Peyer's patch (tissue), 4 donors: Measurements from ENCODE around the gene HNRNPLL. TPM values are rescaled to one million over a fixed set of nuclear protein-coding genes. Genes with fewer than 3 reads are reported as not detected.
A peak's percentile ranks its signal among the peaks of the same experiment; 100 is the strongest.
"Not testable (repeated sequence)": the region's sequence is repeated elsewhere in the genome, so short reads cannot be mapped to it uniquely, and the experiment has no call there.

Source experiments
- DNase-seq, 3 donors: peaks; one replicate each; pipeline ENCODE4 v3.0.0-alpha.2; 2017 to 2019
- H3K27ac ChIP-seq, 4 donors: fragments of 200-600 bp; sonication (generic); one replicate each; pipeline ENCODE4 v1.5.1; 2016 to 2019
- H3K27me3 ChIP-seq, 2 donors: fragments of 200-600 bp; sonication (generic); one replicate each; pipeline ENCODE4 v1.5.1; 2019
- H3K36me3 ChIP-seq, 3 donors: fragments of 200-600 bp; sonication (generic); one replicate each; pipeline ENCODE4 v1.5.1; 2016 to 2019
- H3K4me1 ChIP-seq, 4 donors: fragments of 200-600 bp; sonication (generic); one replicate each; pipeline ENCODE4 v1.5.1; 2016 to 2019
- H3K4me3 ChIP-seq, 4 donors: fragments of 200-600 bp; sonication (generic); 1 replicate in 3 of 4; 2 replicates in 1 of 4; pipeline ENCODE4 v1.5.1; 2016 to 2019; ENCODE audit warnings: mild to moderate bottlenecking in 1 of 4
- H3K9me3 ChIP-seq, 4 donors: fragments of 200-600 bp; sonication (generic); one replicate each; pipeline ENCODE4 v1.5.1; 2016 to 2019; ENCODE audit warnings: mild to moderate bottlenecking in 1 of 4
- CTCF ChIP-seq, 6 experiments: fragments of 450-650 bp in 4 of 6; fragments of 200-600 bp in 2 of 6; sonication (generic) in 1 of 6; IDR thresholded peaks; one replicate each; pipeline ENCODE4 v1.5.1; 2017 to 2019; ENCODE audit warnings: antibody characterized with exemption in 6 of 6, mild to moderate bottlenecking in 3 of 6, moderate library complexity in 1 of 6
- POLR2A ChIP-seq, 2 donors: fragments of 450-650 bp; IDR thresholded peaks; one replicate each; pipeline ENCODE4 v1.5.1; 2017; ENCODE audit warnings: antibody characterized with exemption in 2 of 2, mild to moderate bottlenecking in 2 of 2, moderate library complexity in 2 of 2
- total RNA-seq, 4 donors: library from RNA; depleted of rRNA; stranded (reverse); fragments of >200 nt; gene quantifications; one replicate each; pipeline ENCODE4 v1.1.0, GENCODE V29; 2016

Gene HNRNPLL
- total RNA-seq, 4 donors from 2014 or later, result 33.3 to 70.1 (median 48.0) TPM

GRCh38 chr2:38613849-38614213, 11.1 kb upstream of the HNRNPLL start:
- H3K27ac ChIP-seq, result no peak overlapping the region
- H3K4me3 ChIP-seq, result no peak overlapping the region
- TF ChIP-seq POLR2A (IDR thresholded peaks at IDR 0.05) (no peak), CTCF (IDR thresholded peaks at IDR 0.05) (no peak)
- H3K36me3 ChIP-seq, result no peaks in the 10 kb centered on the region
- no peaks in the 10 kb centered on the region for H3K27me3 ChIP-seq
- DNase-seq, result no peak
- H3K9me3 ChIP-seq, result no peaks in the 10 kb centered on the region
- no peaks in the 10 kb centered on the region for H3K4me1 ChIP-seq

- DNase-seq, result no peak
- Histone ChIP-seq H3K4me3 (no peak overlapping the region), H3K36me3 (no peaks in the 10 kb centered on the region), H3K9me3 (no peaks in the 10 kb centered on the region), H3K4me1 (no peaks in the 10 kb centered on the region), H3K27me3 (no peaks in the 10 kb centered on the region), H3K27ac (peak overlapping the region in 1 of 4 donors; percentile 10)
- TF ChIP-seq POLR2A (IDR thresholded peaks at IDR 0.05), result no peak
- no peak for TF ChIP-seq CTCF (IDR thresholded peaks at IDR 0.05)
These were observed 10.6 kb upstream of the HNRNPLL start for GRCh38 chr2:38613126-38613848.

GRCh38 chr2:38610851-38611801, 8.4 kb upstream of the HNRNPLL start:
- H3K4me3 ChIP-seq, result no peak overlapping the region
- TF ChIP-seq POLR2A (IDR thresholded peaks at IDR 0.05) (no peak), CTCF (IDR thresholded peaks at IDR 0.05) (no peak)
- no peaks in the 10 kb centered on the region for H3K27me3 ChIP-seq
- H3K27ac ChIP-seq, result no peak overlapping the region
- no peaks in the 10 kb centered on the region for H3K4me1 ChIP-seq
- no peak for DNase-seq
- no peaks in the 10 kb centered on the region for H3K36me3 ChIP-seq
- no peaks in the 10 kb centered on the region for H3K9me3 ChIP-seq

- DNase-seq, H3K27me3 ChIP-seq, H3K4me1 ChIP-seq, H3K9me3 ChIP-seq, H3K4me3 ChIP-seq, H3K36me3 ChIP-seq, H3K27ac ChIP-seq: not testable (repeated sequence)
These were observed 6.5 kb upstream of the HNRNPLL start for GRCh38 chr2:38609246-38609645.

GRCh38 chr2:38608755-38609154, 6.0 kb upstream of the HNRNPLL start:
- no peaks in the 10 kb centered on the region for H3K36me3 ChIP-seq
- no peak for DNase-seq
- H3K27me3 ChIP-seq, result no peaks in the 10 kb centered on the region
- H3K9me3 ChIP-seq, result no peaks in the 10 kb centered on the region
- no peak overlapping the region for H3K4me3 ChIP-seq
- no peak for TF ChIP-seq CTCF (IDR thresholded peaks at IDR 0.05)
- TF ChIP-seq POLR2A (IDR thresholded peaks at IDR 0.05), result no peak
- H3K27ac ChIP-seq, result no peak overlapping the region
- H3K4me1 ChIP-seq, result no peaks in the 10 kb centered on the region

- Histone ChIP-seq H3K9me3 (no peaks in the 10 kb centered on the region), H3K27me3 (no peaks in the 10 kb centered on the region), H3K4me1 (peaks cover 0 to 8% (median 0%) of the 10 kb centered on the region in 4 donors), H3K27ac (no peak overlapping the region), H3K4me3 (no peak overlapping the region), H3K36me3 (no peaks in the 10 kb centered on the region)
- no peak for TF ChIP-seq POLR2A (IDR thresholded peaks at IDR 0.05)
- no peak for TF ChIP-seq CTCF (IDR thresholded peaks at IDR 0.05)
- DNase-seq, result no peak
These were observed 2.6 kb upstream of the HNRNPLL start for GRCh38 chr2:38605298-38605830.
